Endothelial cell of umbilical vein (primary cell): ENCODE data around the gene TREML1. TPM values are rescaled to one million over a fixed set of nuclear protein-coding genes. Genes with fewer than 3 reads are reported as not detected.

Source experiments
- BruUV-seq: library from RNA; stranded (reverse); fragments of 400-500 nt; replicated peaks from 2 replicates; lab custom pipeline; 2021; lab: Mats Ljungman, UMichigan
- CTCF ChIA-PET: fragments of 300-600, 350-600 bp; sonication (Branson Sonifier 250); formaldehyde crosslinking; loops from one replicate; lab custom pipeline; 2021; ENCODE audit warnings: antibody characterized with exemption, inconsistent platforms; lab: Charles Lee
- POLR2A ChIA-PET: fragments of 300-600, 350-600 bp; sonication (Branson Sonifier 250); formaldehyde crosslinking; loops from one replicate; lab custom pipeline; 2021; ENCODE audit warnings: antibody characterized with exemption, inconsistent platforms; lab: Charles Lee
- DNase-seq: peaks from one replicate; pipeline ENCODE4 v3.0.0-alpha.2; 2011; ENCODE audit warnings: low read depth, low spot score
- FAIRE-seq: peaks from 2 replicates; lab custom pipeline; 2011; peaks lifted over from hg19 to GRCh38; lab: Jason Lieb, UNC
- H2AFZ ChIP-seq: 2 replicates; pipeline ENCODE4 v1.6.0; 2012; ENCODE audit warnings: low read depth, low read length, control low read depth, inconsistent platforms
- H3K27ac ChIP-seq: 2 replicates; pipeline ENCODE4 v1.5.1; 2011; ENCODE audit warnings: low read depth, mild to moderate bottlenecking, control low read depth, low read length, moderate library complexity; ENCODE audit not compliant: insufficient read depth
- H3K27me3 ChIP-seq, 2 experiments: 2 replicates each; pipeline versions ENCODE4 v1.6.0 to v1.6.1; 2011; ENCODE audit warnings: low read length in 2 of 2, mixed read lengths in 1 of 2; ENCODE audit not compliant: control insufficient read depth in 2 of 2, insufficient read depth in 2 of 2
- H3K36me3 ChIP-seq, 2 experiments: 2 replicates in 1 of 2; 3 replicates in 1 of 2; pipeline ENCODE4 v1.5.1; 2011; ENCODE audit warnings: low read length in 2 of 2, mild to moderate bottlenecking in 1 of 2, moderate library complexity in 1 of 2; ENCODE audit not compliant: control insufficient read depth in 2 of 2, insufficient read depth in 2 of 2; ENCODE audit errors: extremely low read depth in 1 of 2
- H3K4me1 ChIP-seq: 3 replicates; pipeline ENCODE4 v1.5.1; 2011; ENCODE audit warnings: mild to moderate bottlenecking, low read length; ENCODE audit not compliant: control insufficient read depth, insufficient read depth; ENCODE audit errors: extremely low read depth
- H3K4me2 ChIP-seq: 2 replicates; pipeline ENCODE4 v1.6.1; 2011; ENCODE audit warnings: low read length, control low read depth, mixed read lengths; ENCODE audit not compliant: insufficient read depth
- H3K4me3 ChIP-seq, 3 experiments: fragments of 200-600 bp in 1 of 3; sonication (generic), shearing (Covaris generic) in 1 of 3; replicated peaks in 1 of 3; 2 replicates each; pipeline ENCODE4 v1.5.1; 2011 to 2016; ENCODE audit warnings: control low read depth in 3 of 3, low read length in 3 of 3, mild to moderate bottlenecking in 2 of 3, inconsistent platforms in 1 of 3, low read depth in 1 of 3, moderate library complexity in 1 of 3; ENCODE audit not compliant: insufficient read depth in 1 of 3
- H3K79me2 ChIP-seq: 2 replicates; pipeline ENCODE4 v1.6.0; 2012; ENCODE audit warnings: low read length, inconsistent platforms; ENCODE audit not compliant: control insufficient read depth, insufficient read depth
- H3K9ac ChIP-seq: replicated peaks from 2 replicates; pipeline ENCODE3; 2011; ENCODE audit warnings: low read length, control low read depth; ENCODE audit not compliant: insufficient read depth; ENCODE audit errors: extremely low read depth
- H3K9me1 ChIP-seq: replicated peaks from 3 replicates; pipeline ENCODE4 v1.6.0; 2011; ENCODE audit warnings: mild to moderate bottlenecking, low read length; ENCODE audit not compliant: control insufficient read depth, insufficient read depth; ENCODE audit errors: extremely low read depth
- H3K9me3 ChIP-seq: replicated peaks from 2 replicates; pipeline ENCODE4 v1.5.1; 2012; ENCODE audit warnings: low read length, inconsistent platforms; ENCODE audit not compliant: control insufficient read depth, insufficient read depth
- H4K20me1 ChIP-seq: replicated peaks from 2 replicates; pipeline ENCODE3; 2011; ENCODE audit warnings: mild to moderate bottlenecking, low read length; ENCODE audit not compliant: control insufficient read depth, insufficient read depth; ENCODE audit errors: extremely low read depth
- CTCF ChIP-seq, 2 donors: IDR thresholded peaks; 1 replicate in 1 of 2; 2 replicates in 1 of 2; pipeline ENCODE4 v1.5.1; 2011; ENCODE audit warnings: low read length in 2 of 2, mild to moderate bottlenecking in 2 of 2, moderate library complexity in 2 of 2, control low read depth in 1 of 2, inconsistent platforms in 1 of 2, low read depth in 1 of 2; ENCODE audit not compliant: insufficient read depth in 1 of 2; ENCODE audit errors: extremely low read depth in 1 of 2
- EZH2 ChIP-seq: IDR thresholded peaks from 2 replicates; pipeline ENCODE4 v1.6.1; 2012; ENCODE audit warnings: borderline replicate concordance, low read depth, mild to moderate bottlenecking, moderate library complexity, low read length, inconsistent platforms; ENCODE audit not compliant: severe bottlenecking
- FOS ChIP-seq: IDR thresholded peaks from 2 replicates; pipeline ENCODE4 v1.6.1; 2011; ENCODE audit warnings: mild to moderate bottlenecking, low read length, moderate library complexity, borderline replicate concordance; ENCODE audit not compliant: insufficient read depth
- JUN ChIP-seq: IDR thresholded peaks from 2 replicates; pipeline ENCODE4 v1.6.1; 2011; ENCODE audit warnings: borderline replicate concordance, low read depth; ENCODE audit not compliant: insufficient read length, insufficient read depth
- MAX ChIP-seq: IDR thresholded peaks from 2 replicates; pipeline ENCODE4 v1.6.1; 2011; ENCODE audit not compliant: insufficient read depth, insufficient read length
- MYC ChIP-seq: IDR thresholded peaks from one replicate; pipeline ENCODE4 v1.6.1; 2011; ENCODE audit warnings: mild to moderate bottlenecking, low read depth, low read length
- POLR2A ChIP-seq: IDR thresholded peaks from 2 replicates; pipeline ENCODE4 v1.6.1; 2012; ENCODE audit warnings: low read depth, mild to moderate bottlenecking, control low read depth, low read length
- dilution Hi-C: fragments of 300-500 bp; cut with MboI; formaldehyde crosslinking; loops from one replicate; pipeline ENCODE4 v1.15.0; 2019; ENCODE audit warnings: low sequenced_read_pairs; ENCODE audit not compliant: extremely low pct_ligation_motif_present
- intact Hi-C: fragments of 100-400 bp; cut with micrococcal nuclease; formaldehyde crosslinking; loops from one replicate; pipeline ENCODE4 v1.10.0; 2022
- polyA plus RNA-seq, 4 experiments: library from polyadenylated mRNA; depleted of rRNA in 3 of 4; stranded (reverse) in 3 of 4; unstranded in 1 of 4; fragments of >200 nt; gene quantifications; 2 replicates each; pipeline versions ENCODE4 v1.2.1 to v1.2.3, GENCODE V29; 2011 to 2012; ENCODE audit warnings: missing spikeins in 1 of 4
- total RNA-seq: library from RNA; stranded (reverse); gene quantifications from 2 replicates; pipeline ENCODE4 v1.2.3, GENCODE V29; 2021

Gene TREML1
- total and polyA plus RNA-seq, 2 donors (not counting 3 experiments of a cell fraction or from before 2014, with no cell fraction given), result not detected

- H3K9me3 ChIP-seq, result no peaks in the 10 kb centered on the region
- TF ChIP-seq EZH2, result no peak
- TF ChIP-seq POLR2A, result no peak
- no peak for TF ChIP-seq MYC
- TF ChIP-seq MAX, result no peak
- TF ChIP-seq JUN, result no peak
- TF ChIP-seq CTCF (IDR thresholded peaks at IDR 0.05; ENCODE audit: extremely low read depth in 1 of 2, insufficient read depth in 1 of 2, low read depth in 1 of 2, low read length in 2 of 2), result peak; percentile 42 to 78
- no peak for TF ChIP-seq FOS
- H2AFZ ChIP-seq, result no peak overlapping the region
- H3K9ac ChIP-seq, result no peak overlapping the region
- dilution Hi-C loops (no loop called here), intact Hi-C loops (loop anchor here (2.0 kb wide), 1 partner anchor 127 kb away; no protein-coding TSS in a partner anchor)
- no TSS peak for BruUV-seq
- FAIRE-seq (no peak), DNase-seq (peak; percentile 17)
- H3K36me3 ChIP-seq, result no peaks in the 10 kb centered on the region
- H4K20me1 ChIP-seq, result no peaks in the 10 kb centered on the region
- H3K4me2 ChIP-seq, result no peak overlapping the region
- ChIA-PET CTCF (interaction anchor here (0.7 to 2.7 kb wide), 11 partner anchors 8 to 129 kb away, joined by 3 to 23 read pairs (median 4); partner anchors contain the start of gene TREML2), POLR2A (no interaction called here)
- no peaks in the 10 kb centered on the region for H3K79me2 ChIP-seq
- no peaks in the 10 kb centered on the region for H3K4me1 ChIP-seq
- no peaks in the 10 kb centered on the region for H3K9me1 ChIP-seq
- H3K4me3 ChIP-seq, result no peak overlapping the region
- H3K27me3 ChIP-seq, result peaks cover 0 to 3% of the 10 kb centered on the region in 2 experiments
- no peak overlapping the region for H3K27ac ChIP-seq
Measured at GRCh38 chr6:41191569-41191968, 37.4 kb upstream of the TREML1 start.
